Measurements from ENCODE around the gene FLG2. TPM values are rescaled to one million over a fixed set of nuclear protein-coding genes. Genes with fewer than 3 reads are reported as not detected.
"Not testable (repeated sequence)": the region's sequence is repeated elsewhere in the genome, so short reads cannot be mapped to it uniquely, and the experiment has no call there.

Gene FLG2
- polyA plus RNA-seq, 4 donors = 0.04 to 0.35 (median 0.15) TPM

GRCh38 chr1:152313319-152313801 is 46.4 kb downstream of the FLG2 start:
- DNase-seq (ENCODE audit: low read depth in 4 of 4, low spot score in 2 of 4) = no peak

- not testable (repeated sequence) for DNase-seq (ENCODE audit: low read depth in 4 of 4, low spot score in 2 of 4)
Measured at GRCh38 chr1:152312169-152312568, 47.6 kb downstream of the FLG2 start.

- DNase-seq (ENCODE audit: low read depth in 4 of 4, low spot score in 2 of 4) = no peak
Measured at GRCh38 chr1:152309955-152310354, 49.9 kb downstream of the FLG2 start.

- not testable (repeated sequence) for DNase-seq (ENCODE audit: low read depth in 4 of 4, low spot score in 2 of 4)
Measured at GRCh38 chr1:152309320-152309901, 50.4 kb downstream of the FLG2 start.

GRCh38 chr1:152308758-152309157 is 51.0 kb downstream of the FLG2 start:
- not testable (repeated sequence) for DNase-seq (ENCODE audit: low read depth in 4 of 4, low spot score in 2 of 4)

GRCh38 chr1:152307970-152308369 is 51.8 kb downstream of the FLG2 start:
- not testable (repeated sequence) for DNase-seq (ENCODE audit: low read depth in 4 of 4, low spot score in 2 of 4)

GRCh38 chr1:152306123-152306522 is 53.7 kb downstream of the FLG2 start:
- DNase-seq (ENCODE audit: low read depth in 4 of 4, low spot score in 2 of 4) = not testable (repeated sequence)

- DNase-seq (ENCODE audit: low read depth in 4 of 4, low spot score in 2 of 4) = not testable (repeated sequence)
Measured at GRCh38 chr1:152304773-152305172, 55.0 kb downstream of the FLG2 start.

- DNase-seq (ENCODE audit: low read depth in 4 of 4, low spot score in 2 of 4) = not testable (repeated sequence)
Measured at GRCh38 chr1:152303139-152303872, 56.5 kb downstream of the FLG2 start.

Other genes with a start within 250 kb of the FLG2 start
- under 1 TPM; 0.05 to 0.08 (median 0.06) TPM for gene TCHH, start 244.6 kb downstream of the FLG2 start, polyA plus RNA-seq (ENCODE audit: insufficient read length in 4 of 4)
- gene RPTN, start 200.8 kb downstream of the FLG2 start, polyA plus RNA-seq (ENCODE audit: insufficient read length in 4 of 4) = not detected
- 1 to 10 TPM in 1 of 4 donors, under 1 TPM in 3; 0.11 to 1.7 (median 0.52) TPM for gene HRNR, start 135.8 kb downstream of the FLG2 start, polyA plus RNA-seq (ENCODE audit: insufficient read length in 4 of 4)
- gene FLG, start 34.8 kb downstream of the FLG2 start, polyA plus RNA-seq (ENCODE audit: insufficient read length in 4 of 4) = 1 to 10 TPM; 2.1 to 3.2 (median 2.9) TPM
- not detected for gene CRNN, start 54.3 kb upstream of the FLG2 start, polyA plus RNA-seq (ENCODE audit: insufficient read length in 4 of 4)
- under 1 TPM in 1 of 4 donors, not detected in 3; 0.16 TPM for gene LCE5A, start 150.8 kb upstream of the FLG2 start, polyA plus RNA-seq (ENCODE audit: insufficient read length in 4 of 4)
- gene CRCT1, start 154.5 kb upstream of the FLG2 start, polyA plus RNA-seq (ENCODE audit: insufficient read length in 4 of 4) = not detected
- not detected for gene LCE3E, start 206.8 kb upstream of the FLG2 start, polyA plus RNA-seq (ENCODE audit: insufficient read length in 4 of 4)
- not detected for gene LCE3D, start 220.5 kb upstream of the FLG2 start, polyA plus RNA-seq (ENCODE audit: insufficient read length in 4 of 4)
- gene LCE3C, start 240.2 kb upstream of the FLG2 start, polyA plus RNA-seq (ENCODE audit: insufficient read length in 4 of 4) = not detected

Measured in left renal cortex interstitium (tissue), 4 donors.